Measurements from ENCODE around the gene BBX. TPM values are rescaled to one million over a fixed set of nuclear protein-coding genes. Genes with fewer than 3 reads are reported as not detected.
A peak's percentile ranks its signal among the peaks of the same experiment; 100 is the strongest.

Gene BBX
- total RNA-seq, result 10 to 100 TPM; 26.5 to 45.8 (median 28.0) TPM

- 1% methylated on average over 40 to 41 of the region's 42 CpGs for WGBS, 2 donors
- peak within 1 kb of the TSS; percentile 63 for H3K4me3 ChIP-seq (ENCODE audit: low read depth, poor library complexity, severe bottlenecking)
- DNase-seq (ENCODE audit: low spot score in 2 of 2), result peak; percentile 97 to 99
- intact Hi-C loops (cut with DNase I; ENCODE audit: low total_unique reads), result no loop called here
- TF ChIP-seq POLR2A (IDR thresholded peaks at IDR 0.05), result no peak
- no peak for TF ChIP-seq CTCF (IDR thresholded peaks at IDR 0.05)
Observed at GRCh38 chr3:107522510-107523288, at the start of gene BBX. BBX (plus strand) TSS chr3:107522962; CDS start chr3:107710461, 187,499 bp downstream.

DNA sequence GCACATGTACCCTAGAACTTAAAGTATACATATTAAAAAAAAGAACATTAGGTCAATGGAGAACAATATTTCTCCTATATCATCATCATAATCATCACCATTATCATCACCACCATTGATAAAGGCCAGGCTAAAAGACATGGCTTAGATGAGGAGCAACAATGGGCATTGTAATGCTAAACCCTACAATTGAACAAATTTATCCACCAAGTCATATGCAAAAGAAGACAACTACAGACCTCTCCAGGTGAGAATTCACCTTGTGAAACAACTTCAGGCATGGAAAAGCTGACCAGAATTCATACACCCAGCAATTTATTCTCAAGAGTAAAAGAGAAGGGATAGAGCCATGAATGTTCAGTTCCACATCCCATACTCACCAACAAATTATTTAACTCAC, 46.3 kb upstream of the BBX start:
- DNase-seq (ENCODE audit: low spot score in 2 of 2), result no peak
- intact Hi-C loops (cut with DNase I; ENCODE audit: low total_unique reads), result no loop called here
- TF ChIP-seq CTCF (IDR thresholded peaks at IDR 0.05) (no peak), POLR2A (IDR thresholded peaks at IDR 0.05) (no peak)
- H3K4me3 ChIP-seq (ENCODE audit: low read depth, poor library complexity, severe bottlenecking), result no peak overlapping the region

DNA sequence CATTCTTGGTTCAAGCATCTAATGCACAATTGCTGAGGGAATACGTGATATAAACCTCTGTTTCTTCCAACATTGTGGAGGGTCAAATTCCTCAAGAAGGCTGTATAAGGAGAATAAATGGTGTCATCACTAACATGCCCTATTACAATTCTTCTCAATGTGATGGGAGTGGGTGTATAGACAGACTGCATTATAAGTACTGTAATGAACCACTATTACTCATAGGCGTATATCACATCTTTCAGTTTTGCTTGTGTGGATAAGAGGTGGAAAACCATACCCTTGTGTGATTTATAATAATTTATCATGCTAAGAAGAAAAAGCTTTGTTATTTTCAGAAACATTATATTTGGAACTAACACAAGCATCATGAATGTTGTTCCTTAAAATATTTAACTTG, 35.3 kb upstream of the BBX start:
- intact Hi-C loops (cut with DNase I; ENCODE audit: low total_unique reads), result no loop called here
- H3K4me3 ChIP-seq (ENCODE audit: low read depth, poor library complexity, severe bottlenecking), result no peak overlapping the region
- TF ChIP-seq POLR2A (IDR thresholded peaks at IDR 0.05) (no peak), CTCF (IDR thresholded peaks at IDR 0.05) (no peak)
- 96 to 97% methylated on average over 2 of the region's 2 CpGs for WGBS, 2 donors
- DNase-seq (ENCODE audit: low spot score in 2 of 2), result no peak

- no peak for DNase-seq (ENCODE audit: low spot score in 2 of 2)
- TF ChIP-seq POLR2A (IDR thresholded peaks at IDR 0.05) (no peak), CTCF (IDR thresholded peaks at IDR 0.05) (no peak)
- 89 to 93% methylated on average over 4 of the region's 4 CpGs for WGBS, 2 donors
- H3K4me3 ChIP-seq (ENCODE audit: low read depth, poor library complexity, severe bottlenecking), result no peak overlapping the region
- intact Hi-C loops (cut with DNase I; ENCODE audit: low total_unique reads), result no loop called here
Observed at GRCh38 chr3:107488942-107489341, 33.8 kb upstream of the BBX start.

- no peak for DNase-seq (ENCODE audit: low spot score in 2 of 2)
- H3K4me3 ChIP-seq (ENCODE audit: low read depth, poor library complexity, severe bottlenecking), result no peak overlapping the region
- 50 to 67% methylated on average over 1 of the region's 1 CpG for WGBS, 2 donors
- intact Hi-C loops (cut with DNase I; ENCODE audit: low total_unique reads), result no loop called here
- no peak for TF ChIP-seq POLR2A (IDR thresholded peaks at IDR 0.05)
- no peak for TF ChIP-seq CTCF (IDR thresholded peaks at IDR 0.05)
Observed at GRCh38 chr3:107493134-107493533, 29.6 kb upstream of the BBX start.

DNA sequence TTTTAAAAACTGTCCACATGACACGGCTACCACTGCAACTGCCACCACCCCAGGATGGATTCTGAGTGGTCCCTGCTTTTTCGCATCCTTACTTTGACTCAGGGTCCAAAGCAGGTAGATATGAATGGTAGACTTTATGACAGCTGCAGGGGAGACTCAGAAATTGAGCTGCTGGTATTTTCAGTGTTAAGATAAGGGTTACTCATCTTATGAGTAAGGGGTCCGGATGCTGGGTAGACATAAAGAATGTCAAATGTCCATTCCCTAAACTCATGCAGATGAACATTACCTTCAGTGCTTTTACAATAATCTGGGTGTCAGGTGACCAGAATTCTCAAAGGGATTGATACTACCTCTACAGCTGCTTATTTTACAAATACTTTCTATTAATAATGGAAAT, 25.9 kb upstream of the BBX start:
- TF ChIP-seq POLR2A (IDR thresholded peaks at IDR 0.05) (no peak), CTCF (IDR thresholded peaks at IDR 0.05) (no peak)
- no peak overlapping the region for H3K4me3 ChIP-seq (ENCODE audit: low read depth, poor library complexity, severe bottlenecking)
- DNase-seq (ENCODE audit: low spot score in 2 of 2), result no peak
- 98 to 99% methylated on average over 3 of the region's 3 CpGs for WGBS, 2 donors
- intact Hi-C loops (cut with DNase I; ENCODE audit: low total_unique reads), result no loop called here

Data from lower leg skin (tissue), 4 donors.